Keratinocyte (primary cell): ENCODE results near the gene RRP8.

ENCODE experiments used
- EZH2 ChIP-seq: IDR thresholded peaks from one replicate; pipeline ENCODE4 v1.6.1; 2012; ENCODE audit warnings: inconsistent platforms, mild to moderate bottlenecking, low read length, moderate library complexity
- TF ChIP-seq, protein P1 (sequence below), 3 experiments: IDR thresholded peaks in 1 of 3; conservative IDR thresholded peaks in 1 of 3; optimal IDR thresholded peaks in 1 of 3; 2 replicates in 2 of 3; 3 replicates in 1 of 3; pipeline versions ENCODE3 to v1.5.1; 2011; ENCODE audit warnings: low read length in 3 of 3, mild to moderate bottlenecking in 3 of 3, moderate library complexity in 2 of 3, control low read depth in 1 of 3, inconsistent platforms in 1 of 3; ENCODE audit not compliant: insufficient read depth in 2 of 3; ENCODE audit errors: extremely low read depth in 1 of 3

DNA sequence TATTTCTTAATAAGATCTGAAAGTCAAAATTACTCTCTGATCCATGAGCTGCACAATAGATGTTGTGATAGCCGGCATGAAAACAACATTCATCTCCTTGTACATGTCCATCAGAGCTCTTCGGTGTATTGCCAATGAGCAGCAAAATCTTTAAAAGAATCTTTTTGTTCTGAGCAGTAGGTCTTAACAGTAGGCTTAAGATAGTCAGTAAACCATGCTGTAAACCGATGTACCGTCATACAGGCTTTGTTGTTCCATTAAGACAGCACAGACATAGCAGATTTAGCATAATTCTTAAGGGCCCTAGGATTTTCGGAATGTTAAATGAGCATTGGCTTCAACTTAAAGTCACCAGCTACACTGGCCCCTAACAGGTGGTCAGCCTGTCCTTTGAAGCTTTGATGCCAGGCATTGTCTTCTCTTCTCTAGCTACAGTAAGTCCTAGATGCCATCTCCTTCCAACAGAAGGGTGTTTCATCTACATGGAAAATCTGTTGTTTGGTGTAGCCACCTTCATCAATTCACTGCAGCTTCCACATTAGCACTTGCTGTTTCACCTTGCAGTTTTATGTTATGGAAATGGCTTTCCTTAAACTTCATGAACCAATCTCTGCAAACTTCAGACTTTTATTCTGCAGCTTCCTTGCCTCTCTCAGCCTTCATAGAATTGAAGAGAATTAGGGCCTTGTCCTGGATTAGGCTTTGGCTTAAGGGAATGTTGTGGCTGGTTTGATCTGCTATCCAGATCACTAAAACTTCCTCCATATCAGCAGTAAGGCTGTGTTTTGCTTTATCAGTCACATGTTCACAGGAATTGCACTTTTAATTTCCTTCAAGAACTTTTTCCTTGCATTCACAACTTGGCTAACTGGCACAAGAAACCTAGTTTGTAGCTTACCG is 28.4 kb downstream of the RRP8 start:
- TF ChIP-seq EZH2, result no peak
- TF ChIP-seq, protein P1, sequence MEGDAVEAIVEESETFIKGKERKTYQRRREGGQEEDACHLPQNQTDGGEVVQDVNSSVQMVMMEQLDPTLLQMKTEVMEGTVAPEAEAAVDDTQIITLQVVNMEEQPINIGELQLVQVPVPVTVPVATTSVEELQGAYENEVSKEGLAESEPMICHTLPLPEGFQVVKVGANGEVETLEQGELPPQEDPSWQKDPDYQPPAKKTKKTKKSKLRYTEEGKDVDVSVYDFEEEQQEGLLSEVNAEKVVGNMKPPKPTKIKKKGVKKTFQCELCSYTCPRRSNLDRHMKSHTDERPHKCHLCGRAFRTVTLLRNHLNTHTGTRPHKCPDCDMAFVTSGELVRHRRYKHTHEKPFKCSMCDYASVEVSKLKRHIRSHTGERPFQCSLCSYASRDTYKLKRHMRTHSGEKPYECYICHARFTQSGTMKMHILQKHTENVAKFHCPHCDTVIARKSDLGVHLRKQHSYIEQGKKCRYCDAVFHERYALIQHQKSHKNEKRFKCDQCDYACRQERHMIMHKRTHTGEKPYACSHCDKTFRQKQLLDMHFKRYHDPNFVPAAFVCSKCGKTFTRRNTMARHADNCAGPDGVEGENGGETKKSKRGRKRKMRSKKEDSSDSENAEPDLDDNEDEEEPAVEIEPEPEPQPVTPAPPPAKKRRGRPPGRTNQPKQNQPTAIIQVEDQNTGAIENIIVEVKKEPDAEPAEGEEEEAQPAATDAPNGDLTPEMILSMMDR (optimal IDR thresholded peaks at IDR 0.05 in 1 of 3, IDR thresholded peaks at IDR 0.05 in 1 of 3, conservative IDR thresholded peaks at IDR 0.05 in 1 of 3; ENCODE audit: extremely low read depth in 1 of 3, insufficient read depth in 2 of 3, low read length in 3 of 3), result no peak
